Measurements from ENCODE around the gene ANKH.
"Not testable (repeated sequence)": the region's sequence is repeated elsewhere in the genome, so short reads cannot be mapped to it uniquely, and the experiment has no call there.

The ANKH gene

GRCh38 chr5:14879937-14880589 lies 8.5 kb upstream of the ANKH start:
- Histone ChIP-seq H3F3A (ENCODE audit: control insufficient read depth, insufficient read depth) (no peaks in the 10 kb centered on the region), H3K9me3 (ENCODE audit: control insufficient read depth, insufficient read depth, low read length) (no peaks in the 10 kb centered on the region), H3K36me3 (ENCODE audit: control insufficient read depth, low read length) (no peaks in the 10 kb centered on the region), H3K27ac (ENCODE audit: low read depth, low read length) (no peak overlapping the region), H3K4me1 (ENCODE audit: control insufficient read depth, low read length) (no peaks in the 10 kb centered on the region), H3K4me2 (ENCODE audit: low read length) (no peak overlapping the region), H3K4me3 (ENCODE audit: low read length) (no peak overlapping the region), H3K79me2 (ENCODE audit: control insufficient read depth, low read length) (no peaks in the 10 kb centered on the region), H3K9me2 (replicated peaks; ENCODE audit: control insufficient read depth, low read length) (no peaks in the 10 kb centered on the region), H4K20me1 (ENCODE audit: control insufficient read depth, insufficient read depth, low read depth, low read length) (no peaks in the 10 kb centered on the region), H3K27me3 (ENCODE audit: control insufficient read depth, low read length) (peaks cover 20% of the 10 kb centered on the region)
- TF ChIP-seq CTCF (IDR thresholded peaks at IDR 0.05; ENCODE audit: low read depth, low read length, poor library complexity, severe bottlenecking) (no peak), EZH2phosphoT487 (IDR thresholded peaks at IDR 0.05; ENCODE audit: borderline replicate concordance, low read length) (no peak)

GRCh38 chr5:14879393-14879792 lies 7.8 kb upstream of the ANKH start:
- H3K4me3 ChIP-seq (ENCODE audit: low read length): no peak overlapping the region
- no peak overlapping the region for H3K27ac ChIP-seq (ENCODE audit: low read depth, low read length)
- H3K27me3 ChIP-seq (ENCODE audit: control insufficient read depth, low read length): peaks cover 20% of the 10 kb centered on the region
- H3K9me3 ChIP-seq (ENCODE audit: control insufficient read depth, insufficient read depth, low read length): no peaks in the 10 kb centered on the region
- no peaks in the 10 kb centered on the region for H3K9me2 ChIP-seq (replicated peaks; ENCODE audit: control insufficient read depth, low read length)
- H3F3A ChIP-seq (ENCODE audit: control insufficient read depth, insufficient read depth): no peaks in the 10 kb centered on the region
- no peaks in the 10 kb centered on the region for H3K36me3 ChIP-seq (ENCODE audit: control insufficient read depth, low read length)
- no peaks in the 10 kb centered on the region for H4K20me1 ChIP-seq (ENCODE audit: control insufficient read depth, insufficient read depth, low read depth, low read length)
- no peaks in the 10 kb centered on the region for H3K4me1 ChIP-seq (ENCODE audit: control insufficient read depth, low read length)
- H3K79me2 ChIP-seq (ENCODE audit: control insufficient read depth, low read length): no peaks in the 10 kb centered on the region
- TF ChIP-seq EZH2phosphoT487 (IDR thresholded peaks at IDR 0.05; ENCODE audit: borderline replicate concordance, low read length): no peak
- TF ChIP-seq CTCF (IDR thresholded peaks at IDR 0.05; ENCODE audit: low read depth, low read length, poor library complexity, severe bottlenecking): no peak
- no peak overlapping the region for H3K4me2 ChIP-seq (ENCODE audit: low read length)

GRCh38 chr5:14878192-14878591 lies 6.6 kb upstream of the ANKH start:
- H3K79me2 ChIP-seq (ENCODE audit: control insufficient read depth, low read length); H3K4me2 ChIP-seq (ENCODE audit: low read length): not testable (repeated sequence)
- H3K27me3 ChIP-seq (ENCODE audit: control insufficient read depth, low read length): peaks cover 20% of the 10 kb centered on the region

GRCh38 chr5:14876095-14876494 lies 4.5 kb upstream of the ANKH start:
- H3K9me3 ChIP-seq (ENCODE audit: control insufficient read depth, insufficient read depth, low read length): no peaks in the 10 kb centered on the region
- no peak overlapping the region for H3K4me2 ChIP-seq (ENCODE audit: low read length)
- TF ChIP-seq CTCF (IDR thresholded peaks at IDR 0.05; ENCODE audit: low read depth, low read length, poor library complexity, severe bottlenecking) (no peak), EZH2phosphoT487 (IDR thresholded peaks at IDR 0.05; ENCODE audit: borderline replicate concordance, low read length) (no peak)
- H3K9me2 ChIP-seq (replicated peaks; ENCODE audit: control insufficient read depth, low read length): no peaks in the 10 kb centered on the region
- no peaks in the 10 kb centered on the region for H3F3A ChIP-seq (ENCODE audit: control insufficient read depth, insufficient read depth)
- no peaks in the 10 kb centered on the region; the same call in 1 of the 2 replicates for H3K36me3 ChIP-seq (ENCODE audit: control insufficient read depth, low read length)
- H3K4me1 ChIP-seq (ENCODE audit: control insufficient read depth, low read length): peaks cover 3% of the 10 kb centered on the region; the same call in 1 of the 2 replicates
- no peak overlapping the region for H3K4me3 ChIP-seq (ENCODE audit: low read length)
- no peak overlapping the region for H3K27ac ChIP-seq (ENCODE audit: low read depth, low read length)
- no peaks in the 10 kb centered on the region for H4K20me1 ChIP-seq (ENCODE audit: control insufficient read depth, insufficient read depth, low read depth, low read length)
- H3K79me2 ChIP-seq (ENCODE audit: control insufficient read depth, low read length): peaks cover 3% of the 10 kb centered on the region
- H3K27me3 ChIP-seq (ENCODE audit: control insufficient read depth, low read length): peaks cover 20% of the 10 kb centered on the region

More at GRCh38 chr5:14878192-14878591, 6.6 kb upstream of the ANKH start:
- not testable (repeated sequence) for H3F3A ChIP-seq (ENCODE audit: control insufficient read depth, insufficient read depth); H3K9me3 ChIP-seq (ENCODE audit: control insufficient read depth, insufficient read depth, low read length); H3K36me3 ChIP-seq (ENCODE audit: control insufficient read depth, low read length); H3K4me1 ChIP-seq (ENCODE audit: control insufficient read depth, low read length); H3K27ac ChIP-seq (ENCODE audit: low read depth, low read length); H3K9me2 ChIP-seq (replicated peaks; ENCODE audit: control insufficient read depth, low read length); H3K4me3 ChIP-seq (ENCODE audit: low read length); H4K20me1 ChIP-seq (ENCODE audit: control insufficient read depth, insufficient read depth, low read depth, low read length)

Data from DOHH2 (cell line).